Stimulated activated CD4-positive, alpha-beta T cell treated with anti-CD3 and anti-CD28 coated beads, Interleukin-12 subunit alpha, Interleukin-12 subunit beta, amount 100 ng/mL, for 4 hours (primary cell): ENCODE results near the gene GFM1.
"Not testable (repeated sequence)": the region's sequence is repeated elsewhere in the genome, so short reads cannot be mapped to it uniquely, and the experiment has no call there.

Experiments used
- DNase-seq: peaks from one replicate; pipeline ENCODE4 v3.0.0-alpha.2; 2020

Gene GFM1

DNA sequence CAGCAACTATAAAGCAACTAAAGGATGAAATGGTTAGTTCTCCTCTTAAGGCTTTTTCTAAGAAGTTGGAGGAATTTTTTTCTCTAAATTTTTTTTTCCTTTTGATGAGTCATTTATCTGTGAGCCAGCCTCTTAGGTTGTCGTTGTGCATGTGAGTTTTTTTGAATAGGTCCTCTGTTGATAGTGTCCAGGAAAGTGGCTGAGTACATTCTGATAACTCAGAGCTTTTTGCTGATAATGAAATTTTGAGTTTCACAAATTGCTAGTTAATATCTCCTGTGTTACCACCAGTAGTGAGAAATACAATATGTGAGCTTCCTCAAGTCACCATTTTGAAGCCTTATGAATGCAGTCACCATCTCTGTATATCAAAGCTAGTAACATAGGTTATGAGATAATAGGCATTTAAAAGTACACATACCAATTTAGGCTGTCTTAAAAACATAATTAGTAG lies 35.2 kb downstream of the GFM1 start:
- DNase-seq = no peak

DNA sequence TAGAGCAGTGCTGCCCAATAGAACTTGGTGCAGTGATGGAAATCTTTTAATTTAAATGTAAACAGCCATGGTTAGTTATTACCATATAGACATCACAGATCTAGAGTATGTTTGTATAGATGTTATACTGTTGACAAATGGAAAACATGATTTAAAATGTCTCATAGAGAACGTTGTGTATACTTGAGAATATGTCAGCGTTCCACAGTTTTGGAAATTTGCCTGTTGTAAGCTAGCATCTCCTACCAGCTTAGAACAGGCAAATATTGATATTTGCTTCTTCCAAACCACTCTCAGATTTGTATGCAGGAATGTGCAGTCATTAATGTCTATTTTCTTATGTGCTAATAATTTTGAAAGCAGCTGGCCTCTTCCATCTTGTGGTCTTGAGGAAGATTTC lies 36.5 kb downstream of the GFM1 start:
- DNase-seq = no peak

DNA sequence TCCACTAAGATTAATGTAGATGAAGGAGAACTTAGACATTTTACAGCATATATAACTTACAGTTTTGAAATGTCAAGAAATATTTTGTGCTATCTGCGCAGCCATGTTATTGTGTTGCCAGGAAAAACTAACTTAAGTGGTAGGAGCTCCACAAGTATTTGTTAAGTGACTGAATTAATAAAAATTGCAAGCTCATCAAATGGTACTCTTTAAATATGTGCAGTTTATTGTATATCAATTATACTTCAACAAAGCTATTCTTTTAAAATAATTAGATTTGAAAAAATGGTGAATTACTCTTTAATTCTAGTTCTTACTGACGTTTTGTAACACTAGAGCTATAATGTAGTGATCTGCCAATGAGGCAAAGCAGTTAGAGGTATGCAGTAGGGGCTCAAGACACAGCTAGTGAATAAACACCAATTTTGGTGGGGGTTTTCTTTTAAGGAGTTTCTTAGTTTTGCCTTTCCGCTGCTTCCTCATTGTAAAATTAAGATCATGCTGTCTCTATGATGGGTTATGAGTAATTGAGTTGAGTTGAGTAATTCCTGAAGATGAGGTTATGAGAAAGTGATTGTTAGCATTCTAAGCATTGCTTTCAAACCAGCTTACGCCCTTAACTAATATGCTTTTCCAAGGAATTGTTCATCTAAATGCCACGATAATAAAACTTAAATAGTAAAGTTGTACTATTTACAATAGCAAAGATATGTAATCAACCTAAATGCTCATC lies 39.1 kb downstream of the GFM1 start:
- no peak for DNase-seq

DNA sequence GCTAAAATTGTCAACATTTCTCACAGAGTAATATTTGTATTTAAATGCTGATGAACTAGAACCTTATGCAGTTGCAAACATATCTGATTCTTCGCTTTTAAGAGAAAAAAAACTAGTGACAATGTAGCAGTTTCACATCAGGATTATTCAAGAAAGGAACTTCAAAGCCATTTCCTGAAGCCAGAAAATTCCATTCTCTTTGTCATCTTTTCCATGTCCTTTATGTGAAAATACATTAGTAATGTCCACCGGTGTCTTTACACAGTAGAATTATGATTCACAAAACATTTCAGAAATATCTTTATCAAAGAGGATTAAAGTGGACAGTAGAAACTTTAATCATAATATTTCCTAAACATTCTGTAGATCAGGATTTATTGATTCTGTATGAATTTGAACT lies 40.8 kb downstream of the GFM1 start:
- DNase-seq = no peak

DNA sequence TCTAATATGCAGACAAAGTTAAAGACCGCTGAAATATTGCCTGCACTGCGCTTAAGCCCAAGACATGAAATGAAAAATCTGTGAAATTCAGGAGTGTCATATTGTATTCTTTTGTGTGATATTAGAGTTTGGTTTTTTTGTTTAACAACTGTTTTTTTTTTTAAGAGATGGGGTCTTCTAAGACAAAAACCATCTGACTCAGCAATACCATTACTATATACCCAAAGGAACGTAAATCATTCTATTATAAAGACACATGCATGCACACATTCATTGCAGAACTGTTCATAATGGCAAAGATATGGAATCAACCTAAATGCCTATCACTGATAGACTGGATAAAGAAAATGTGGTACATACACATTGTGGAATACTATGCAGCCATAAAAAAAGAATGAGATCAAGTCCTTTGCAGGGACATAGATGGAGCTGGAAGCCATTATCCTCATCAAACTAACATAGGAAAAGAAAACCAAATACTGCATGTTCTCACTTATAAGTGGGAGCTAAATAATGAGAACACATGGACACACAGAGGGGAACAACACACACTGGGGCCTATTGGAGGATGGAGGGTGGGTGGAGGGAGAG lies 49.6 kb downstream of the GFM1 start:
- DNase-seq = not testable (repeated sequence)

DNA sequence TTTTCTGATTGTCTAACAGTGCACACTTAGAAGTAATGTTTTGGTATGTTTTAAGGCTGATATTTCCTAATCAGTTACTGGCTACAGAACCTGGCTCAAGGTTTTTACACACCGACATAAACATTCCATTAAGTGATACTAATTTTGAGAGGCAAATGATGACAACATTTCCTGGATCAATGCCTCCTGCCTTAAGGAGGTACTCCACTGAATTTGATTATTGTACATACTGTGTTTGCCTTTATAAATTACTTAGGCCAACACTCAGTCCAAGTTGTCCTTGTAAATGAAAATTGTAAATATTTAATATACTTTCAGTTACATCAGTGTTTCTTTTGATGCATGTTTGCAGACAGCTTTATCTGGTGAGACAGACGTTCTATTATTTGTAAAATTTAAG lies 52.3 kb downstream of the GFM1 start:
- DNase-seq = no peak

DNA sequence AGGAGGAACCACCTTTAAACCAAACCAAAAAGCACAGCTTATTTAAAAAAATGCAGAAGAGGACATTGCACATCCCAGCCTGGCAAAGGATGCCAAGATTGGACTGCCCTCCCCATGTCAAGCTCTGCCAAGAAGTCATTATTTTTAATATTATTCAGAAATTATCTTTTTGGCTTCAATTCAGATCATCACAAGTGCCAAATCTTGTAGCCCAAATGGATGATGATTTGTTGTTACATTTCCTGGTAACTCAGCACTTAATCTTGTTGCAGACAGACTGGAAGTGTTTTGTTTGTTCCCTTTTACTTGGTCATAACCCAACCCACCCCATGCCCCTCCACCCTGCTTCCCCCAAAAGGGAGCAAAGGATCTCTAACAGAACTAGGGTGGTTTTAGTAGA lies 56.2 kb downstream of the GFM1 start:
- DNase-seq = no peak

DNA sequence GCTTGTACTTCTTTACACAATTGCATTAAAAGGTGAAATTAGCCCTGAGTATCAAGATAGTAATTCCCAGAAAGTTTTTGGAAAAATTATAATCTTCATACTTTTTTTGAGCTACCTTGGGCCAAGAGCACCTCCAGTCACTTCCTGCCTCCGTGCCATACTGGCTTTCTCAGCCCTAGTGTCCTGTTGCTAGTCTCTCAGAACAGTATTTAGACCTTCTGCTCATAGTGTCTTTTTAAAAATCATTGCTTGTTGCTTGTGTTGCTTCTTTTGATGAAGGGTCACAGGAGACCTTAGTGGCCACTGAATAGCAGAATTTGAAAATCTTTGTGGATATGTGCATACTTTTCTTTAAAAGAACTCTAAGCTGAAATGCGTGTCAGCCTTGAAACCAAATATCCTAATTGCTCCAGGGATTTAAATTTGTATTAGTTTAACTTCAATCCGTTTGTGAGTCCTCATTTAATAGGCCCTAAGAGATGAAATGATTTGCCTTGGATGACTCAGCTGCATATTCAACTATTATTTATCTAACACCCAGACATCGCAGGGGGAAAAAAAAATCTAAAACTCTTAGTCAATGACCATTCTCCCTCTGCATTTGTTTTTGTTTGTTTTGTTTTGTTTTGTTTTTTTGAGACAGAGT lies 57.2 kb downstream of the GFM1 start:
- DNase-seq = no peak

DNA sequence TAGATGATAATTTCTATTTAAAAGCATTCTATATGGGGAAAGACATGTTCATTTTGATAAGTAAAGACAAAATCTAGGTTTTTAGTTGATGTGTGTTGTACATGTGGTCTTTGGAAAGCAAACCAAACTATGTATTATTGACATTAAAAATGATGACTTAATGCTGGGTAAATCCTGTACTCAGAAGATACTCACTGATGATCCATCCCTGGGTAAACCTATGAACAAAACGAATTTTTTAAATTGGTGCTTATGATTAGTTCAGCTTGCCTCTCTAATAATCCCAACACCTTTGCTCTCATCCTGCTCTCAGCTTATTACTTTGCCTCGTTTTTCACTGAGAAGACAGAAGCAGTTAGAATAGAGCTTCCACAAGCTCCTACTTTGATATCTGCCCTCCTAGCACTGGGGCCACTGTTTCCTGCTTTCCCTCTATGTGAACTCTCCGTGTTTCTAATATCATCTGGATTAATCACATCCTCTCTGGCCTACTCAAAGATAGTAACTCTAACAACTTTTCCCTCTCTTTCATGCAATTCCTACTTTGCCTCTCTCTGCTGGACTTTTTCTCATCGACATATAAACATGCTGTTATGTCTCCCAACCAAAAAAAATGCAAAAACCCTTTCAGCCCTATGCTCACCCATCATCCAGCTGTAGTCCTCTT lies 58.6 kb downstream of the GFM1 start:
- DNase-seq = no peak

DNA sequence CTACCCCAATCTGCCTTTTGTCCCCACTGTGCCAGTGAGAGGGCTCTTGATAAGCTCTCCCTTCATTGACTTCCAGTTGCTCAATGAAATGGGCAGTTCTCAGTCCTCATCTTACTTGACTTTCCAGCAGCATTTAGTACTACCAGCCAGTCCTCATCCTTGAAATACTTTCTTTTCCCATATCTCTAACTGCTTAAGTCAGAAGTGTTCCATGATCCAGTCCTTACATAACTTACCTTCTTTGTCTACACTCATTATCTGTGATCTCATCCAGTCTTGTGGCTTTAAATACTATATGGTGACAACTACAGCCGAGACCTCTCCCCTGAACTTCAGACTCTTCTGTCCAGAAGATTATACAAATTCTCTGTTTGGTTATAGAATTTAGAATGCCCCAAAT lies 59.2 kb downstream of the GFM1 start:
- no peak for DNase-seq

DNA sequence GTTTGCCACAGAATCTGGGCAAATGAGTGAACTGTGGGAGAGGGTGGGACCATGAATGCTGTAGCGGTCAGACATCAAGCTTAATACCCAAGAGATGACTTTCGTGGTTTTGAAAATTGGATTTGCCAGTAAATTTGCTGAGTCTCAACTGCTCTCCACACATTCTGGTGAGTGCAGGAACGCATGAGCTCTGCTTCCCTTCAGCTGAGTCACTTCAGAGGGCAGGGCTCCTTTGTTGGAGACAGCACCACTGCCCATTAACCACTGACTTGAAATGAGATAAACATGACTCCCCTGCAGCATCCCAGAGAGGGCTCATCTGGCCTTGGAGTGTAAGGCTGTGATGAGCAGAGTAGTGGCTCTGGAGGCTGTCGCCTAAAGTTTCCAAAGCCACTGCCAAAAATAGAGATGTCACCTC lies 65.3 kb downstream of the GFM1 start:
- DNase-seq = no peak

DNA sequence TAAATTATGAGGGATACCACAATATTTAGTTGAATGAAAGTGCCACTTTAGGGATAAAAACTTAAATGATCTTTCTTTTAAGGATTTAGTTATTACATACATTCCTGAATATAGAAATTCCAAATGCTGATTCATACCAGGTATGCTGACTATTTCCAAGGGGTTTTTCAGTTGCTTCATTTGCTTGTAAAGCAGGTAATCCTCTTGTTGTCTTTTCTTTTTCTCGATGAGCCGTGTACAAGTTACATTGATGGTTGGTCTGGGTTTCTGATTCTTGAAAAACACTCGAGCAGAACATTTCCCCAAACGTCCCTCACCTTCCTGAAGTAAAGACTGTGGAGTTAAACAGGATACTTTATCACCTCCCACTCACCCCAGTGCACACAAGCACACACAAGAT lies 66.3 kb downstream of the GFM1 start:
- no peak for DNase-seq

DNA sequence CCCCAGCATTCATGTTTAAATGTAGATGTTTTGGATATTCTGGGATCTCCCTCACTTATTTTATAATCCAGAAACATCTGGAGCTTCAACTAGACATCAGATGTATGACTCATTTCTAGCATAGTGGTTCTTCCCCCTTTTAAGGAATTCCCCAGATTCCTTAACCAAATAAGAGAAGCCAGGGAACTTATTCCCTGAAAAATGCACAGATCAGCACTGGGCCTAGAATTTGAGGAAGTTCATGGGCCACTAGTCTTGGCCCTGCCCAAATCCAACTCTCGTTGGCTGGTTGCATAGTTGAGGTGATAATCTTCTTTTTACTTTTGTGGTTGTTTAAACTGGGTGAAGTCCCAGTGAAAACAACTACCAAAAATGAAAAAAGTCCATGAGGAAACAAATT lies 67.6 kb downstream of the GFM1 start:
- DNase-seq = no peak

DNA sequence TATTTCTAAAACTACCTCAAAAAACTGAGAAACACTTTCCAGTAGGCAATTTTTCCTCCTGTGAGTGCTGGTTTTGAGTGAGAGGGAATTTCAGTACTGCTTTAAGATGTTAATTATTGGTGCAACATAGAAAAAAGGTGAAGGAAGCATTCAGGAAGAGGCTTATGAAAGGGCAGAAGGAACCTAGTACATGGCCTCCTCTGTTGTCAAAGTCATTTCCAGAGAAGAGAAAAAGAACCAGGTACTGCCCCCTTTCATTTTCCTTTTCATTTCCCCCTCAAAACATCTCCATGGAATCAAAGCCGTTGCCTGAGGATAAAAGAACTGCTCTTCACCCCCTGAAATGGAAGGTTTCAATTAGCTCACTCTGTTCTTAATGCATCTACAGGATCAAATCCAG lies 68.1 kb downstream of the GFM1 start:
- DNase-seq = no peak

DNA sequence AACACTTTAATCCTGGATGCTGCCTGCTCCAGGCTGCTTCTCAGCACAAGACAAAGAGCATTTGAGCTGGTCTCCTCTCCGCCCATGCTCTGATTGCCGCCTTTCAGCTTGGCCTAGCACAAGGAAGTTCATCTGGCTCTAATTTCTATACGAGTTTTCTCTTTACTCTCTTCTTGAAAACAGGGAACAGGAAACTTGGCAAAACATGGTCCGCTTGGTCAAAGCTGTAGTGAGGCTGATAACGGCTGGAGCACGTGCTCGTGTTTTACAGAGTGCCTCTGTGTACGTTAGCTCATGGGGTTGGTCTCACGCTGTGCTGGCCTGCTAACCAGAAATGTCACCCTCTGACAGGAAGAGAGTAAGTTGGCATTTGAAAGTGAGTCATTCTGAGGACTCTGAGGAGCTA lies 68.8 kb downstream of the GFM1 start:
- DNase-seq = no peak

DNA sequence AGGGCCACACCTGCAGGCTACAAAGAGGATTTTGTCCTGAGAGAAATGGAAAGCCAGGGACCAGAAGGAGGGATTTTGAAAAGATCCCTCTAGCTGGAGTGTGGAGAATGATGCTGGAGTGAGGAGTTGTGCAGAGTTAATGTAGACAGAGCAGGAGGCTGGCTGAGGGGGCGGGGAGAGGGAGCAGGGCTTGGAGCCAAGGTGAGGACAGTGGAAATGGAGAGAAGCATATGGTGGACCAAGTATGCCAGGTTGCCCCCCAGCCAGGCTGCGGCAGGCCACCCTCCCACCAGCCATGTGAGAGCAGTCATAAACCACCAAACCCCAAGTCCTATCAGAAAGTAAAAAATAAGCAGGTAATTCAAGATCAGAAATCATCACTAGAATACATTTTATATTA lies 73.2 kb downstream of the GFM1 start:
- no peak for DNase-seq

DNA sequence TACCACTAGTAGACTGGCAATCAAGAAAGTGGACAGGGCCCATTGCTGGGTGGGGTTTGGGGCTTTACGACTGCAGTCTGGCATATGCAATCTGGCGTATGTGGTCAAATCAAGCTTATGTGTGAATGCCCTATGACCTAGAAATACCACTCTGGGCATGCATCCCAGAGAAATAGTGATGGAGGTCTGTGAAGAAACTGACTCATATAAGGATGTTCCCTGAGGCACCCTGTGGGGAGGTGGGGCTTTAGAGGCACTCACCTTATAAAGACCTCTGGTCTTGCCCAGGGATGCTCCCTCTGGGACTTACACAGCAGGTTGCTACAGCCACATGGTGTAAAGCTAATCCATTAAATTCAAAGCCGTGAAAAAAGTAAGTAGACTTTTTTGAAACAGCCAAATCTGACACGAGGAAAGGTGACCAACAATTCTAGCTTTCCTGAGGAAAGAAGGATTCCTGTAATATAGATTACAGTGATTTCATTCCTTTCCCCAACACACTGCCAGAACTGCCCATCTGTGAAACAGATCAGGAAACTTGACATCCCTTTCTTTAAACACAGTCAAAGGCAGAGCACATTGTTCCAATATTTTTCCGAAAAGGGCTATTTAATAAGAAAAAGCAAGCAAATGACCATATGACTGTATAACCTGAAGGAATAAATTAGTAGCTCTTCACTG lies 74.3 kb downstream of the GFM1 start:
- no peak for DNase-seq

DNA sequence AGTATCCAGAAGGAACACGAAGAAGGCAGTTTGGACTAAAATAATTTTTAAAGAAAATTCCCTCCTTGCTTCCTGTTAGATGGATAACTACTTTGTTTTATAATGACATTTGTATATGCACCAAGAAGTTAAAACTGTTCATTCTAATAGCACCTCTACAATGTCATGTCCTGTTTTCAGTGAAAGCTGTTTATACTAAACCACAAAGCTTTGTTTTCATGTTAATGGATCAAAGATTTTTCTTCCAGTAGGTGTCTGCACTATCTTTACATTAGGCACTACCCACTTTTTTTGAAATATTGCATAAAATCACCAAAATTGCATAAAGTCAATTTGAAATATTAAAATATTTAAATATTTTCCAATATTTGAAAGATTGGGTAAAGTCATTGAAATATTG lies 77.8 kb downstream of the GFM1 start:
- no peak for DNase-seq

DNA sequence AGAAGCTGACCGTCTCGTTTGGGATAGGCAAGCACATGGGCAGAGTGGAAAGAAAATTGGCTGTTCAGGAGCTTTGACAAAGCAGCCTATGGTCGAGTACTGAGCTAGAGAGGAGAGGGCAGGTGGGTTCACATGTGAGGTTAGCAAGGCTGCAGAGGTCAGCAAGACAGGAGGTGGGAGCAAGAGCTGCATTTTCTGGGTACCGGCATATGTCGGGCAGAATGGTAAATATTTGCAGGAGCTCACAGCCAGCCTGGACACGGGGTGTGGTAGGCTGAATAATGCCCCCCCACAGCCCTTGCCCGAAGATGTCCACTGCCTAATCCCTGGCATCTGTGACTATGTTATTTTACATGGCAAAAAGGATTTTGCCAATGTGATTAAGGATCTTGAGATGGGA lies 79.7 kb downstream of the GFM1 start:
- no peak for DNase-seq

DNA sequence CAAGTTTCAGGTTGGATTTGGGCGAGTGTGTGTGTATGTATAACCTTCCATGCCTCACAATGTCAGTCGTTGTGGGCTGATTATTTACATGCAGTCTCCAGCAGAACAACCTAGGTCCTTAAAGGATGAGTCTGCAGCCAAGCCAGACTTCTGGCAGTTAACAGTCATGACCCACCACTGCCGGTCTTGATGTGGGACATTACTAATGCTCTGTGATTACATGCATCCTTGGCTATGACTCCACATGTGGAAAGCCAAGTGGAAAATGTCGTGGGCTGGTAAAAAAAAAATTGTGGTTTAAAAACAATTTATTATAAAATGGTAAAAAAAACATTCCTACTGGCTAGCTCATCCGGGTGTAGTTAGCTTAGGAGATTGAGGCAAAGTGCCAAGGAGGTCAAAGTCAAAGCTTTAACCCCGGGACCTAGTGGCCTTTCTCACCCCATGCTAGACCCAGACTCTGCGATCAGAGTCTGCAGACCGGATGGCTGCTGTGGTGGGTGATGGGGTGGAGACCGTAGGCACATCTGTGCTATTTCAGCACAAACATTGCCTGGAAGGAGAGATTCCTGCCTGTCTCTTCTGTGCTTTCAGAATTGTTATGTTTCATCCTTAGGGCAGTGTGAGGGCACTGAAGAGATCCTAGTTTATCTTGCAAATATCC lies 81.2 kb downstream of the GFM1 start:
- no peak for DNase-seq

DNA sequence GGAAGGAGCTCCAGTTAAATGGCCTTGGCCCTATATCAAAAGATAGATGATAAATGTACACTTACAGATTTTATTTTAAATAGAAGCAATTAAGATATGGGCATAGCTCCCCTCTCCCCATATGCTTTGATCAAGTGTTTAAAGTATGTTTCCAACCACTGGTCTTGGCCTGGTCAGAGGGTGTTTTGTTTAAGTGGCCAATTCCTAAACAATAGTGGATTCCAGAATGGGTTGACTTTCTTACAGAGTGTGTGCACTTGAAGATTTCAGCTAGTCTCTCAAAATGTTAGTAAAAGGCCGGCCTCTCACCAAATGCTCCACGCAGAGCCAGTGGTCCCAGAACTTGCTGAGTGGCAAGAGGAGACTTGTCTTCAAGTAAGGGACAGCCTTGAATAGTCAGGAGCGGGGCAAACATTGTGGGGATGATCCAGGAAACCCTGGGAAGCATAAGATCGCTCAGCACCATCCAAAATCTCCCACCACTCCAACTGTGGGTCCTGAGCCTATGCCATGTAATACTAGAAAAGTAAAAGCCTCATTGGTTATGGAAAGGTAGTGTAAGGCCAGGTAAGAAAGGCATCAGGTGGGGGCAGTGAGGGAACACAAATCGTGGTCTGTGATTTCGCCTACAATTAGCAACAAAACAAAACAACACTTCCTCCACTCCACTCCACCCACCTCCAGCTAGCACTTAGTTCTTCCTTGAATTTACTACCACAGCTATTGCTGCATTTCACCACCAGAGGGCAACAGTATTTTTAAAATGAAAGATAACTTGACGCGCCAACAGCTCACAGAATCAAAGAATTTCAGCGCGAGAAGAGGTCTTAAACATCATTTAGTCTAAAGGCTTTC lies 83.1 kb downstream of the GFM1 start:
- no peak for DNase-seq

DNA sequence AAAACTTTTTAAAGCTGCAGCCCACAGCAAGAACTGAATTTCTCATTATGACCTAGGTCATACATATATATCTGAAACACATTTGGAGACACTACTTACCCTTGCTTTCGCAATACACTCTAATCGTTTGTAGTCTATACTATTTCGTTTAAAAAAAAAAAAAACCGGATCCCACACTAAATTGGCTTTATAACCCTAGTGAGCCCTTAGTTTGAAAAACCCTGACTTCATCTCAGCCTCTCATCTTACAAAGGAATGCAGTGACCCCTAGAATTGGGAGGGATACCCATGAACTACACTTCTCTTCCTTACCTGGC lies 83.7 kb downstream of the GFM1 start:
- no peak for DNase-seq
